Measurements from ENCODE around the gene TAF4B.

The TAF4B gene

GRCh38 chr18:26394047-26394654 is 167.9 kb downstream of the TAF4B start:
- no peak for FAIRE-seq

- FAIRE-seq, result no peak
Observed at GRCh38 chr18:26397019-26397418, 170.8 kb downstream of the TAF4B start.

GRCh38 chr18:26403491-26403890 is 177.2 kb downstream of the TAF4B start:
- FAIRE-seq, result no peak

GRCh38 chr18:26405190-26405801 is 179.1 kb downstream of the TAF4B start:
- no peak for FAIRE-seq

GRCh38 chr18:26406324-26406723 is 180.1 kb downstream of the TAF4B start:
- FAIRE-seq, result no peak

GRCh38 chr18:26406854-26407517 is 180.7 kb downstream of the TAF4B start:
- no peak for FAIRE-seq

GRCh38 chr18:26407736-26408601 is 181.7 kb downstream of the TAF4B start:
- FAIRE-seq, result no peak

- no peak for FAIRE-seq
Observed at GRCh38 chr18:26409091-26409490, 182.8 kb downstream of the TAF4B start.

- no peak for FAIRE-seq
Observed at GRCh38 chr18:26414901-26415440, 188.7 kb downstream of the TAF4B start.

- no peak for FAIRE-seq
Observed at GRCh38 chr18:26415631-26416030, 189.4 kb downstream of the TAF4B start.

- no peak for FAIRE-seq
Observed at GRCh38 chr18:26416652-26417150, 190.5 kb downstream of the TAF4B start.

GRCh38 chr18:26417190-26417589 is 190.9 kb downstream of the TAF4B start:
- FAIRE-seq, result no peak

GRCh38 chr18:26418225-26418624 is 192.0 kb downstream of the TAF4B start:
- no peak for FAIRE-seq

GRCh38 chr18:26419746-26420145 is 193.5 kb downstream of the TAF4B start:
- no peak for FAIRE-seq

- FAIRE-seq, result no peak
Observed at GRCh38 chr18:26421503-26421902, 195.3 kb downstream of the TAF4B start.

GRCh38 chr18:26421931-26422330 is 195.7 kb downstream of the TAF4B start:
- no peak for FAIRE-seq

GRCh38 chr18:26422472-26423162 is 196.4 kb downstream of the TAF4B start:
- FAIRE-seq, result no peak

GRCh38 chr18:26424428-26425147 is 198.3 kb downstream of the TAF4B start:
- no peak for FAIRE-seq

- FAIRE-seq, result no peak
Observed at GRCh38 chr18:26425148-26425531, 198.9 kb downstream of the TAF4B start.

- FAIRE-seq, result no peak
Observed at GRCh38 chr18:26429535-26430226, 203.4 kb downstream of the TAF4B start.
